HepG2 (cell line): ENCODE results near the gene FTL. TPM values are rescaled to one million over a fixed set of nuclear protein-coding genes. Genes with fewer than 3 reads are reported as not detected.

Source experiments
- ARID4A ChIP-seq: sonication (generic); formaldehyde crosslinking; IDR thresholded peaks from 2 replicates; pipeline ENCODE4 v1.5.0; 2020; ENCODE audit warnings: mild to moderate bottlenecking, missing genetic modification reagents, borderline replicate concordance
- ATF7-NPFF ChIP-seq: sonication (generic); formaldehyde crosslinking; IDR thresholded peaks from 2 replicates; pipeline ENCODE4 v1.8.1; 2023; ENCODE audit warnings: mild to moderate bottlenecking, low read depth, missing genetic modification reagents, moderate library complexity
- HES4 ChIP-seq: sonication (generic); formaldehyde crosslinking; IDR thresholded peaks from 2 replicates; pipeline ENCODE4 v1.9.0; 2021; ENCODE audit warnings: mild to moderate bottlenecking, missing genetic modification reagents, borderline replicate concordance
- HNF4G ChIP-seq, 2 experiments: sonication (generic) in 1 of 2; formaldehyde crosslinking in 1 of 2; IDR thresholded peaks; 2 replicates each; pipeline versions ENCODE4 v1.4.0 to v1.6.1; 2011 to 2020; ENCODE audit warnings: borderline replicate concordance in 2 of 2, low read depth in 2 of 2, mild to moderate bottlenecking in 2 of 2, low read length in 1 of 2, missing genetic modification reagents in 1 of 2, moderate library complexity in 1 of 2
- MBD4 ChIP-seq: IDR thresholded peaks from 2 replicates; pipeline ENCODE4 v1.6.1; 2012; ENCODE audit warnings: low read length, inconsistent platforms, borderline replicate concordance
- PAF1 ChIP-seq: IDR thresholded peaks from 2 replicates; pipeline ENCODE4 v1.6.1; 2016; ENCODE audit warnings: missing genetic modification reagents, missing compliant biosample characterization
- RFX5 ChIP-seq: IDR thresholded peaks from 2 replicates; pipeline ENCODE4 v1.6.1; 2011; ENCODE audit warnings: low read depth, low read length, improper control_type of control experiment
- THYN1 ChIP-seq: sonication (generic); formaldehyde crosslinking; IDR thresholded peaks from 2 replicates; pipeline ENCODE4 v1.8.1; 2023; ENCODE audit warnings: low read depth, mild to moderate bottlenecking, moderate library complexity, missing genetic modification reagents, borderline replicate concordance
- TMF1 ChIP-seq: sonication (generic); formaldehyde crosslinking; IDR thresholded peaks from 2 replicates; pipeline ENCODE4 v1.8.1; 2022; ENCODE audit warnings: low read depth, missing genetic modification reagents
- USF2 ChIP-seq, 2 experiments: sonication (generic) in 1 of 2; formaldehyde crosslinking in 1 of 2; IDR thresholded peaks; 2 replicates each; pipeline versions ENCODE4 v1.5.1 to v1.6.1; 2011 to 2020; ENCODE audit warnings: borderline replicate concordance in 1 of 2, low read depth in 1 of 2, low read length in 1 of 2, mild to moderate bottlenecking in 1 of 2, missing genetic modification reagents in 1 of 2, moderate library complexity in 1 of 2
- ZBTB1 ChIP-seq: sonication (generic); formaldehyde crosslinking; IDR thresholded peaks from 2 replicates; pipeline ENCODE4 v1.4.0; 2020; ENCODE audit warnings: missing genetic modification reagents, borderline replicate concordance
- ZFP90 ChIP-seq: sonication (generic); formaldehyde crosslinking; IDR thresholded peaks from 2 replicates; pipeline ENCODE4 v1.8.0; 2022; ENCODE audit warnings: missing genetic modification reagents, mild to moderate bottlenecking, inconsistent platforms, borderline replicate concordance
- ZNF121 ChIP-seq: sonication (generic); formaldehyde crosslinking; IDR thresholded peaks from 2 replicates; pipeline ENCODE4 v1.5.0; 2020; ENCODE audit warnings: mild to moderate bottlenecking, missing genetic modification reagents
- ZNF253 ChIP-seq: sonication (generic); formaldehyde crosslinking; IDR thresholded peaks from 2 replicates; pipeline ENCODE4 v1.8.0; 2022; ENCODE audit warnings: mild to moderate bottlenecking, missing genetic modification reagents, borderline replicate concordance
- ZNF33A ChIP-seq: sonication (generic); formaldehyde crosslinking; IDR thresholded peaks from 2 replicates; pipeline ENCODE4 v1.5.1; 2020; ENCODE audit warnings: missing genetic modification reagents, mild to moderate bottlenecking, moderate library complexity, borderline replicate concordance
- ZNF362 ChIP-seq: sonication (generic); formaldehyde crosslinking; IDR thresholded peaks from 2 replicates; pipeline ENCODE4 v1.4.0; 2020; ENCODE audit warnings: missing genetic modification reagents, mild to moderate bottlenecking, borderline replicate concordance
- ZNF367 ChIP-seq: sonication (generic); formaldehyde crosslinking; IDR thresholded peaks from 2 replicates; pipeline ENCODE4 v1.4.0; 2020; ENCODE audit warnings: missing genetic modification reagents, borderline replicate concordance
- ZNF549 ChIP-seq: sonication (generic); formaldehyde crosslinking; IDR thresholded peaks from 2 replicates; pipeline ENCODE4 v1.5.0; 2020; ENCODE audit warnings: missing genetic modification reagents
- ZNF556 ChIP-seq: sonication (generic); formaldehyde crosslinking; IDR thresholded peaks from 2 replicates; pipeline ENCODE4 v1.4.0; 2020; ENCODE audit warnings: mild to moderate bottlenecking, missing genetic modification reagents, borderline replicate concordance
- ZNF768 ChIP-seq: sonication (generic); formaldehyde crosslinking; IDR thresholded peaks from 2 replicates; pipeline ENCODE4 v1.4.0; 2020; ENCODE audit warnings: missing genetic modification reagents
- polyA plus RNA-seq, 8 experiments: library from polyadenylated mRNA; depleted of rRNA in 3 of 8; stranded (reverse) in 7 of 8; unstranded in 1 of 8; fragments of >200 nt; fragmentation: Illumina TruSeq in 4 of 8; extraction: Trizol in 4 of 8; gene quantifications; 2 replicates each; pipeline versions ENCODE4 v1.2.1 to v1.2.3, GENCODE V29; 2011 to 2016; ENCODE audit warnings: low read depth in 4 of 8, missing spikeins in 1 of 8, mixed read lengths in 1 of 8; ENCODE audit not compliant: insufficient read depth in 1 of 8
- total RNA-seq, 5 experiments: library from RNA; depleted of rRNA; stranded (reverse); fragments of >200 nt; fragmentation: Illumina TruSeq; extraction: Trizol; gene quantifications; 2 replicates each; pipeline ENCODE4 v1.2.3, GENCODE V29; 2016; ENCODE audit warnings: low read depth in 1 of 5

Gene FTL
- total and polyA plus RNA-seq, 2 of the 13 experiments (the other 11 are each of a cell fraction or from before 2014, with no cell fraction given), result 2,721 to 8,800 TPM

GRCh38 chr19:48967346-48968178 lies 2.5 kb downstream of the FTL start (continued):
- no peak for TF ChIP-seq ZNF362
- no peak for TF ChIP-seq ZNF253 (CRISPR knock-in tag)
- TF ChIP-seq RFX5, result no peak; the same call in 1 of the 2 replicates
- 0 out of 2 replicates have a peak, but pooled peaks have one; percentile 50 for TF ChIP-seq ZFP90 (CRISPR knock-in tag)
- TF ChIP-seq MBD4, result peak; percentile 71; the same call in 1 of the 2 replicates
- no peak for TF ChIP-seq HES4
- TF ChIP-seq ZNF549 (CRISPR knock-in tag), result no peak
- peak; percentile 59; the same call in 1 of the 2 replicates for TF ChIP-seq USF2 (IDR thresholded peaks at IDR 0.05; ENCODE audit: low read depth, low read length)
- peak; percentile 73; the same call in 1 of the 2 replicates for TF ChIP-seq USF2 (CRISPR knock-in tag; IDR thresholded peaks at IDR 0.05; ENCODE audit: borderline replicate concordance)
- no peak for TF ChIP-seq HNF4G (IDR thresholded peaks at IDR 0.05; ENCODE audit: borderline replicate concordance, low read depth, low read length)
- TF ChIP-seq HNF4G (CRISPR knock-in tag; IDR thresholded peaks at IDR 0.05; ENCODE audit: borderline replicate concordance, low read depth), result no peak
- TF ChIP-seq ZNF33A (CRISPR knock-in tag), result no peak
- peak; percentile 41; the same call in 1 of the 2 replicates for TF ChIP-seq ARID4A (CRISPR knock-in tag)
- no peak for TF ChIP-seq THYN1 (CRISPR knock-in tag)
- no peak for TF ChIP-seq TMF1
- no peak for TF ChIP-seq ZBTB1 (CRISPR knock-in tag)
- TF ChIP-seq ZNF556 (CRISPR knock-in tag), result no peak
- peak; percentile 89; the same call in 1 of the 2 replicates for TF ChIP-seq PAF1
- peak; percentile 74 for TF ChIP-seq ZNF121 (CRISPR knock-in tag)
- 0 out of 2 replicates have a peak, but pooled peaks have one; percentile 12 for TF ChIP-seq ATF7-NPFF (CRISPR knock-in tag)
- no peak for TF ChIP-seq ZNF367 (CRISPR knock-in tag)
- no peak; the same call in 1 of the 2 replicates for TF ChIP-seq ZNF768 (CRISPR knock-in tag)
